WTC11 (cell line): ENCODE results near the gene TCP1. TPM values are rescaled to one million over a fixed set of nuclear protein-coding genes. Genes with fewer than 3 reads are reported as not detected.
A peak's percentile ranks its signal among the peaks of the same experiment; 100 is the strongest.

Source experiments
- ATAC-seq: fragments of 200-7000 bp; cut with Tn5 transposase; 2 replicates; pipeline ENCODE4 v1.10.0; 2021; ENCODE audit warnings: mild to moderate bottlenecking, moderate library complexity
- CTCF ChIA-PET: fragments of 300-600 bp; sonication (Branson Sonifier 250); formaldehyde crosslinking; loops from one replicate; lab custom pipeline; 2021; ENCODE audit warnings: antibody characterized with exemption; lab: Charles Lee
- POLR2A ChIA-PET: fragments of 350-600 bp; sonication (Branson Sonifier 250); formaldehyde crosslinking; loops from one replicate; lab custom pipeline; 2021; ENCODE audit warnings: antibody characterized with exemption; lab: Charles Lee
- DNase-seq: peaks from one replicate; pipeline ENCODE4 v3.0.0; 2021; ENCODE audit warnings: low spot score
- H3K27ac Mint-ChIP-seq: 2 replicates; pipeline ENCODE4 v1.8.0; 2021; ENCODE audit warnings: mixed read lengths
- H3K27me3 Mint-ChIP-seq: 2 replicates; pipeline ENCODE4 v1.8.0; 2021; ENCODE audit warnings: low read depth, mild to moderate bottlenecking, moderate library complexity, mixed read lengths
- H3K36me3 Mint-ChIP-seq: 2 replicates; pipeline ENCODE4 v1.8.0; 2021; ENCODE audit warnings: mixed read lengths
- H3K4me1 Mint-ChIP-seq: 2 replicates; pipeline ENCODE4 v1.8.0; 2022; ENCODE audit warnings: mixed read lengths
- H3K4me3 Mint-ChIP-seq: 2 replicates; pipeline ENCODE4 v1.8.0; 2021; ENCODE audit warnings: mild to moderate bottlenecking, moderate library complexity, mixed read lengths
- H3K9me3 Mint-ChIP-seq: 2 replicates; pipeline ENCODE4 v1.8.0; 2021; ENCODE audit warnings: mixed read lengths
- ATF3 ChIP-seq: sonication (generic); formaldehyde crosslinking; conservative IDR thresholded peaks from 2 replicates; pipeline ENCODE4 v1.8.1; 2022; ENCODE audit warnings: mild to moderate bottlenecking, missing genetic modification reagents
- ATF6 ChIP-seq: sonication (generic); formaldehyde crosslinking; IDR thresholded peaks from 2 replicates; pipeline ENCODE4 v1.8.1; 2023; ENCODE audit warnings: mild to moderate bottlenecking, missing genetic modification reagents
- CREM ChIP-seq: sonication (generic); formaldehyde crosslinking; IDR thresholded peaks from 2 replicates; pipeline ENCODE4 v1.8.1; 2022; ENCODE audit warnings: mild to moderate bottlenecking, missing genetic modification reagents, moderate library complexity
- E2F4 ChIP-seq: sonication (generic); formaldehyde crosslinking; IDR thresholded peaks from 2 replicates; pipeline ENCODE4 v1.8.1; 2022; ENCODE audit warnings: low read depth, mild to moderate bottlenecking, moderate library complexity, missing genetic modification reagents, borderline replicate concordance
- EMX1 ChIP-seq: fragments of 250-450 bp; sonication (Bioruptor Pico); IDR thresholded peaks from 2 replicates; pipeline ENCODE4 v1.8.0; 2021; ENCODE audit warnings: mild to moderate bottlenecking
- ESRRA ChIP-seq: sonication (generic); formaldehyde crosslinking; IDR thresholded peaks from 2 replicates; pipeline ENCODE4 v1.8.1; 2022; ENCODE audit warnings: mild to moderate bottlenecking, missing genetic modification reagents, borderline replicate concordance
- ETV6 ChIP-seq: sonication (generic); formaldehyde crosslinking; IDR thresholded peaks from 2 replicates; pipeline ENCODE4 v1.8.1; 2022; ENCODE audit warnings: mild to moderate bottlenecking, missing genetic modification reagents
- FOXK1 ChIP-seq: sonication (generic); formaldehyde crosslinking; IDR thresholded peaks from 2 replicates; pipeline ENCODE4 v1.8.0; 2022; ENCODE audit warnings: mild to moderate bottlenecking, moderate library complexity, missing genetic modification reagents
- FOXP1 ChIP-seq: sonication (generic); formaldehyde crosslinking; IDR thresholded peaks from 2 replicates; pipeline ENCODE4 v1.8.0; 2022; ENCODE audit warnings: missing genetic modification reagents, mild to moderate bottlenecking, moderate library complexity, borderline replicate concordance
- IRF2 ChIP-seq: sonication (generic); formaldehyde crosslinking; IDR thresholded peaks from 2 replicates; pipeline ENCODE4 v1.8.0; 2022; ENCODE audit warnings: low read depth, missing genetic modification reagents, borderline replicate concordance
- MAX ChIP-seq: sonication (generic); formaldehyde crosslinking; IDR thresholded peaks from 2 replicates; pipeline ENCODE4 v1.8.0; 2022; ENCODE audit warnings: mild to moderate bottlenecking, missing genetic modification reagents
- NR3C1 ChIP-seq: sonication (generic); formaldehyde crosslinking; conservative IDR thresholded peaks from 2 replicates; pipeline ENCODE4 v1.8.1; 2023; ENCODE audit warnings: low read depth, mild to moderate bottlenecking, missing genetic modification reagents
- OVOL2 ChIP-seq: fragments of 250-450 bp; sonication (Bioruptor Pico); IDR thresholded peaks from 2 replicates; pipeline ENCODE4 v1.9.0; 2021; ENCODE audit warnings: mild to moderate bottlenecking, borderline replicate concordance
- SMAD4 ChIP-seq: sonication (generic); formaldehyde crosslinking; IDR thresholded peaks from 2 replicates; pipeline ENCODE4 v1.8.0; 2022; ENCODE audit warnings: mild to moderate bottlenecking, missing genetic modification reagents
- SP1 ChIP-seq: sonication (generic); formaldehyde crosslinking; conservative IDR thresholded peaks from 2 replicates; pipeline ENCODE4 v1.8.1; 2022; ENCODE audit warnings: missing genetic modification reagents
- TEAD1 ChIP-seq: sonication (generic); formaldehyde crosslinking; IDR thresholded peaks from 2 replicates; pipeline ENCODE4 v1.8.0; 2022; ENCODE audit warnings: mild to moderate bottlenecking, missing genetic modification reagents
- USF2 ChIP-seq: sonication (generic); formaldehyde crosslinking; IDR thresholded peaks from 2 replicates; pipeline ENCODE4 v1.8.1; 2023; ENCODE audit warnings: mild to moderate bottlenecking, missing genetic modification reagents, moderate library complexity
- ZNF121 ChIP-seq: sonication (generic); formaldehyde crosslinking; IDR thresholded peaks from 2 replicates; pipeline ENCODE4 v1.8.0; 2023; ENCODE audit warnings: missing genetic modification reagents
- ZNF138 ChIP-seq: sonication (generic); formaldehyde crosslinking; conservative IDR thresholded peaks from 2 replicates; pipeline ENCODE4 v1.8.1; 2022; ENCODE audit warnings: mild to moderate bottlenecking, moderate library complexity, missing genetic modification reagents
- ZNF416 ChIP-seq: fragments of 250-450 bp; sonication (Bioruptor Pico); IDR thresholded peaks from 2 replicates; pipeline ENCODE4 v1.9.0; 2021; ENCODE audit warnings: mild to moderate bottlenecking, inconsistent platforms
- ZNF423 ChIP-seq: fragments of 250-450 bp; sonication (Bioruptor Pico); IDR thresholded peaks from 2 replicates; pipeline ENCODE4 v2.1.2; 2022; ENCODE audit warnings: mild to moderate bottlenecking, moderate library complexity
- ZNF425 ChIP-seq: fragments of 250-450 bp; sonication (Bioruptor Pico); conservative IDR thresholded peaks from 2 replicates; pipeline ENCODE4 v1.9.0; 2021; ENCODE audit warnings: mild to moderate bottlenecking
- ZNF671 ChIP-seq: fragments of 250-450 bp; sonication (Bioruptor Pico); IDR thresholded peaks from 2 replicates; pipeline ENCODE4 v1.8.0; 2021; ENCODE audit warnings: mild to moderate bottlenecking
- total RNA-seq: library from RNA; stranded (reverse); gene quantifications from 3 replicates; pipeline ENCODE4 v1.2.3, GENCODE V29; 2021

Gene TCP1
- total RNA-seq, 1 experiment from 2014 or later: 388 TPM

GRCh38 chr6:159829526-159829925 lies 40.1 kb upstream of the TCP1 start:
- DNase-seq (no peak), ATAC-seq (no peak)
- H3K36me3 Mint-ChIP-seq: peaks cover 12% of the 10 kb centered on the region
- TF ChIP-seq ETV6 (CRISPR knock-in tag) (no peak), ZNF121 (no peak), NR3C1 (CRISPR knock-in tag) (no peak), ESRRA (CRISPR knock-in tag) (no peak), OVOL2 (CRISPR knock-in tag) (no peak), SMAD4 (CRISPR knock-in tag) (no peak), FOXP1 (CRISPR knock-in tag) (no peak)
- H3K27me3 Mint-ChIP-seq: no peaks in the 10 kb centered on the region
- H3K4me3 Mint-ChIP-seq: peak overlapping the region; percentile 0
- peak overlapping the region; percentile 98; the same call in 1 of the 2 replicates for H3K27ac Mint-ChIP-seq
- H3K9me3 Mint-ChIP-seq: peaks cover 12% of the 10 kb centered on the region
- POLR2A ChIA-PET: interaction anchor here (1.0 to 2.3 kb wide), 2 partner anchors 9 to 40 kb away, joined by 3 to 6 read pairs; partner anchors contain the start of gene TCP1
- CTCF ChIA-PET: no interaction called here
- H3K4me1 Mint-ChIP-seq: peaks cover 71% of the 10 kb centered on the region

GRCh38 chr6:159828074-159828473 lies 38.7 kb upstream of the TCP1 start:
- POLR2A ChIA-PET: no interaction called here
- CTCF ChIA-PET: no interaction called here
- H3K36me3 Mint-ChIP-seq: peaks cover 12% of the 10 kb centered on the region
- no peak for TF ChIP-seq ZNF425 (CRISPR knock-in tag)
- no peak for TF ChIP-seq EMX1 (CRISPR knock-in tag)
- TF ChIP-seq ZNF416 (CRISPR knock-in tag): no peak
- no peak for TF ChIP-seq ZNF138 (CRISPR knock-in tag)
- no peak for TF ChIP-seq ATF6
- TF ChIP-seq USF2 (CRISPR knock-in tag): no peak
- no peak for TF ChIP-seq MAX
- no peak for TF ChIP-seq SP1 (CRISPR knock-in tag)
- no peak for TF ChIP-seq CREM
- TF ChIP-seq ATF3 (CRISPR knock-in tag): no peak
- TF ChIP-seq IRF2 (CRISPR knock-in tag): no peak
- no peak for TF ChIP-seq FOXP1 (CRISPR knock-in tag)
- TF ChIP-seq FOXK1 (CRISPR knock-in tag): no peak
- TF ChIP-seq TEAD1 (CRISPR knock-in tag): 0 out of 2 replicates have a peak, but pooled peaks have one; percentile 23
- TF ChIP-seq E2F4 (CRISPR knock-in tag): no peak
- peak; percentile 31; the same call in 1 of the 2 replicates for TF ChIP-seq ZNF423 (CRISPR knock-in tag)
- TF ChIP-seq ZNF671 (CRISPR knock-in tag): no peak
- H3K4me3 Mint-ChIP-seq: no peak overlapping the region
- no peaks in the 10 kb centered on the region for H3K27me3 Mint-ChIP-seq
- peaks cover 12% of the 10 kb centered on the region for H3K9me3 Mint-ChIP-seq
- DNase-seq (no peak), ATAC-seq (no peak)
- peaks cover 58% of the 10 kb centered on the region for H3K4me1 Mint-ChIP-seq
- no peak overlapping the region for H3K27ac Mint-ChIP-seq
